Panc1 (cell line): ENCODE data around the gene MND1.

Experiments
- CTCF ChIP-seq: fragments of 450-650 bp; IDR thresholded peaks from 2 replicates; pipeline ENCODE4 v1.5.1; 2017; ENCODE audit warnings: mild to moderate bottlenecking
- POLR2AphosphoS5 ChIP-seq: IDR thresholded peaks from 2 replicates; pipeline ENCODE4 v1.6.1; 2012; ENCODE audit warnings: mild to moderate bottlenecking, low read depth, low read length, moderate library complexity
- TCF7L2 ChIP-seq: IDR thresholded peaks from 2 replicates; pipeline ENCODE4 v1.6.1; 2011; ENCODE audit warnings: mild to moderate bottlenecking, low read depth, low read length, inconsistent platforms

DNA sequence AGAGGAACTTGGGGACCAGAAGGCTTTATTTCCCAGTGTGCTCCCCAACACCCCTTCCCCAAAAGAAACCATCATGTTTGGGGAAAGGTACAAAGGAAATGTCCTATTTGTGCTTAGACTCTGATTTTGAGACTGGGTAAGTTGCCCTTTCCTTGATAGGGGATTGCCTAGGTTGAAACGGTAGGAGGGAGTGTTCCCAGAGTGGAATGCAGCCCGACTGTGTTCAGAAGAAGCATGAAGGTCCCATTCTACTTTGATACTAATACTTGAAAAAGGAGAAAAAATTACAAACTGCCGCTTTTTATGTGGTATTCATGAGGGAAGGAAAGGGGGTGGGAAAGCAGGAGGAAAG, 89.2 kb downstream of the MND1 start:
- no peak for TF ChIP-seq CTCF
- TF ChIP-seq TCF7L2 = no peak
- no peak for TF ChIP-seq POLR2AphosphoS5
